ENCODE data around the gene EVI2A. TPM values are rescaled to one million over a fixed set of nuclear protein-coding genes. Genes with fewer than 3 reads are reported as not detected.
"Not testable (repeated sequence)": the region's sequence is repeated elsewhere in the genome, so short reads cannot be mapped to it uniquely, and the experiment has no call there.

Gene EVI2A
- total RNA-seq, 2 donors from 2014 or later = 2.1 to 9.0 TPM

- Histone ChIP-seq H3K4me3 (peak overlapping the region in 1 of 2 donors; percentile 24), H3K9me3 (no peaks in the 10 kb centered on the region), H3K27me3 (no peaks in the 10 kb centered on the region), H3K27ac (peak overlapping the region; percentile 57 to 65), H3K36me3 (no peaks in the 10 kb centered on the region), H3K4me1 (peaks cover 0 to 12% of the 10 kb centered on the region in 2 donors)
- DNase-seq (ENCODE audit: low spot score) = no peak
- TF ChIP-seq CTCF (IDR thresholded peaks at IDR 0.05) = no peak
Measured at GRCh38 chr17:31318851-31319661, 2.4 kb downstream of the EVI2A start.

DNA sequence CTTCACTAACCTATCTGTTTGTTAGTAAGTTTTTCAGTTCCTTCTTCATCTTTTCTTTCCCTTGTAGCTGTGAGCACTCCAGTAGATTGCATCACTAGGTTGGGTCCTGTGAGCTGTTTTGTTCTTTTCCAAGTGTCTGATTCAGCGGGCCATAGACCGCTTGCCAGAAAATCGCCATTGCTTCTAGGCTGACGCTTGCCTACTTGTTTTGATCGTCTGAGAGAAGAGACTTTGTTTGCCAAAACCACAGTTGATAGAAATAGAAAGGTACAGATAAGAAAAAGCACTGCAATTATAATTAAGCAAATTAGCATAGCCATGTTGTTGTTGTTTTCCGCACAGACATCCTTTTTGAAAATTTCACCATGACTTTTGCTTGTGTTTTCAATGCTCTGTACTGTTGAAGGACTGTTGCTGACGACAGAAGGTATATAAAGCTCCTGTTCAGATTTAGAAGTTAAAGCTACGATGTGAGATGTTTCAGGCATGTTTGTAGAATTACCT, 3.1 kb downstream of the EVI2A start:
- Histone ChIP-seq H3K27ac (peak overlapping the region; percentile 57 to 65), H3K4me3 (peak overlapping the region in 1 of 2 donors; percentile 24), H3K9me3 (no peaks in the 10 kb centered on the region), H3K36me3 (no peaks in the 10 kb centered on the region), H3K27me3 (no peaks in the 10 kb centered on the region), H3K4me1 (peaks cover 0 to 12% of the 10 kb centered on the region in 2 donors)
- peak; percentile 76 for DNase-seq (ENCODE audit: low spot score)
- TF ChIP-seq CTCF (IDR thresholded peaks at IDR 0.05) = no peak

- Histone ChIP-seq H3K4me1 (peaks cover 0 to 12% of the 10 kb centered on the region in 2 donors), H3K9me3 (no peaks in the 10 kb centered on the region), H3K36me3 (no peaks in the 10 kb centered on the region), H3K27ac (peak overlapping the region in 1 of 2 donors; percentile 40), H3K4me3 (no peak overlapping the region), H3K27me3 (no peaks in the 10 kb centered on the region)
- no peak for TF ChIP-seq CTCF (IDR thresholded peaks at IDR 0.05)
- no peak for DNase-seq (ENCODE audit: low spot score)
Measured at GRCh38 chr17:31314782-31315100, 6.7 kb downstream of the EVI2A start.

- Histone ChIP-seq H3K4me1 (peaks cover 0 to 12% of the 10 kb centered on the region in 2 donors), H3K4me3 (peak within 1 kb of the TSS in 1 of 2 donors; percentile 25), H3K36me3 (no peaks in the 10 kb centered on the region), H3K9me3 (no peaks in the 10 kb centered on the region), H3K27ac (peak within 1 kb of the TSS in 1 of 2 donors; percentile 40), H3K27me3 (no peaks in the 10 kb centered on the region)
- TF ChIP-seq CTCF (IDR thresholded peaks at IDR 0.05) = no peak
- DNase-seq (ENCODE audit: low spot score) = no peak
Measured at GRCh38 chr17:31313982-31314781, 7.2 kb downstream of the EVI2A start, which contains the start of gene EVI2B. Gene EVI2B, minus strand, starts transcription at chr17:31314054. Its CDS starts 8,445 bp downstream, at chr17:31305609.

DNA sequence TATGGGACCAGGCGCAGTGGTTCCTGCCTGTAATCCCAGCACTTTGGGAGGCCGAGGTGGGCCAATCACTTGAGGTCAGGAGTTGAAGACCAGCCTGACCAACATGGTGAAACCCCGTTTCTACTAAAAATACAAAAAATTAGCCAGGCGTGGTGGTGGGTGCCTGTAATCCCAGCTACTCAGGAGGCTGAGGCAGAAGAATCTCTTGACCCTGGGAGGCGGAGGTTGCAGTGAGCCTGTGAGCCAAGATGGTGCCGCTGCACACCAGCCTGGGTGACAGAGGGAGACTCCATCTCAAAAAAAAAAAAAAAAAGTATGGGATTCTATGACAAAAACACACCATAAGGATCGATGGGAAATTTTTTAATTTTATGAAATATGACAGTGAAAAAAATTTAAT, 9.2 kb downstream of the EVI2A start:
- H3K4me1 ChIP-seq; H3K27me3 ChIP-seq; H3K27ac ChIP-seq; H3K9me3 ChIP-seq; H3K4me3 ChIP-seq; DNase-seq (ENCODE audit: low spot score); H3K36me3 ChIP-seq: not testable (repeated sequence)

DNA sequence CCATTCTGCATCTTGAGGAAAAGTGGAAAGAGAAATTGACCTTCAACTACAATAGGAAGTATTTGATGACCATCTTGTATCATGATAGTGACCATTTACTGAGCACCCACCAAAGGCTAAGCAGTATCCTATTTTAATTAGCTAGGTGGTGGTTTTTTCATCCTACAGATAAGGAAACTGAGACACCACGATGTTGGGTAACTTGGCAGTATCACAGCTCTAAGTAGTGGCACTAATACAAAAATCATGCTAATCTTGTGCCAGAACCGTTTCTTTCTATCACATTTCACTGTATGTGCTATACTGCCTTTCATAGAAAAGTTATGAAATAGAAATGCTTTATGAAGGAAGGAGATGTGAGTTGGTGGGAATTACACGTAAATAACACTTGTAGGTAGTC, 9.9 kb downstream of the EVI2A start:
- Histone ChIP-seq H3K4me3 (no peak overlapping the region), H3K36me3 (no peaks in the 10 kb centered on the region), H3K4me1 (no peaks in the 10 kb centered on the region), H3K27me3 (no peaks in the 10 kb centered on the region), H3K9me3 (no peaks in the 10 kb centered on the region), H3K27ac (no peak overlapping the region)
- TF ChIP-seq CTCF (IDR thresholded peaks at IDR 0.05) = no peak
- DNase-seq (ENCODE audit: low spot score) = no peak

Measured in right atrium auricular region (tissue), 2 donors.